DMS153 treated with DMSO at 0.1 percent for 48 hours (cell line): ENCODE results near the gene NGEF.
"Not testable (repeated sequence)": the region's sequence is repeated elsewhere in the genome, so short reads cannot be mapped to it uniquely, and the experiment has no call there.

Experiments used
- DNase-seq: peaks from one replicate; lab custom pipeline; 2025; ENCODE audit not compliant: unreplicated experiment; lab: John Stamatoyannopoulos, UW

The NGEF gene

DNA sequence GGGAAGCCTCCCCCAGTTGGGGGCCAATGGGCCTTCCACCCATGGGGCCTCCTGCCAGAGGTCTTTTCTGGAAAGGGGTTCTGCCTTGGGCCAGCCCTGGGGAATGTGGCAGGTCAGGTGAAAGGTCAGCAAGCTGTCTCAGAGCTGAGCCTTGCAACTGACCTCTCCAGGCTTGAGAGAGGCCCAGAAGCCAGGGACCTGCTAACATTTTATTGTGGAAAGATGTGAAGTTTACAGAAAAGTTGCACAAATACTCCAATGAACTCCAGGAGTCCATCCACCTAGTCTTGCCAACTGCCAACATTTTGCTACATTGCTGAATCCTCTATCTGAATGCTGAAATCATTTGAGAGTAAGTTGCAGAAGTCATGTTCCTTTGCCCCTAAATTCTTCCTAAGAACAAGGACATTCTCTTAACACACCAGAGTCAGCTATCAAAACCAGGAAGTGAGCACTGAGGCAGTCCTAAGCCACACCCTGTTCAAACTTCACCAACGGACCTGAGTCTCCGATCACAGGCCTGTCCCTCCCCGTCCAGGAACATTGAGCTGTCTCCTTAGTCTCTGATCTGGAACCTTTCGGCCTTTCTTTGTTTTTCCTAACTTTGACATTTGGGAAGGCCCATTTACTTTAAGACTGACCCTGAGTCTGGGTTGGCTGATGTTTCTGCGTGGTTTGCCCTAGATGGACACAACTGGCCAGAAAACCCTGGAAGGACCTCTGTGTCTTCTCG is 139.0 kb downstream of the NGEF start:
- DNase-seq = no peak

- no peak for DNase-seq
Observed at GRCh38 chr2:232873292-232873908, 139.7 kb downstream of the NGEF start.

- DNase-seq = no peak
Observed at GRCh38 chr2:232872826-232873225, 140.2 kb downstream of the NGEF start.

DNA sequence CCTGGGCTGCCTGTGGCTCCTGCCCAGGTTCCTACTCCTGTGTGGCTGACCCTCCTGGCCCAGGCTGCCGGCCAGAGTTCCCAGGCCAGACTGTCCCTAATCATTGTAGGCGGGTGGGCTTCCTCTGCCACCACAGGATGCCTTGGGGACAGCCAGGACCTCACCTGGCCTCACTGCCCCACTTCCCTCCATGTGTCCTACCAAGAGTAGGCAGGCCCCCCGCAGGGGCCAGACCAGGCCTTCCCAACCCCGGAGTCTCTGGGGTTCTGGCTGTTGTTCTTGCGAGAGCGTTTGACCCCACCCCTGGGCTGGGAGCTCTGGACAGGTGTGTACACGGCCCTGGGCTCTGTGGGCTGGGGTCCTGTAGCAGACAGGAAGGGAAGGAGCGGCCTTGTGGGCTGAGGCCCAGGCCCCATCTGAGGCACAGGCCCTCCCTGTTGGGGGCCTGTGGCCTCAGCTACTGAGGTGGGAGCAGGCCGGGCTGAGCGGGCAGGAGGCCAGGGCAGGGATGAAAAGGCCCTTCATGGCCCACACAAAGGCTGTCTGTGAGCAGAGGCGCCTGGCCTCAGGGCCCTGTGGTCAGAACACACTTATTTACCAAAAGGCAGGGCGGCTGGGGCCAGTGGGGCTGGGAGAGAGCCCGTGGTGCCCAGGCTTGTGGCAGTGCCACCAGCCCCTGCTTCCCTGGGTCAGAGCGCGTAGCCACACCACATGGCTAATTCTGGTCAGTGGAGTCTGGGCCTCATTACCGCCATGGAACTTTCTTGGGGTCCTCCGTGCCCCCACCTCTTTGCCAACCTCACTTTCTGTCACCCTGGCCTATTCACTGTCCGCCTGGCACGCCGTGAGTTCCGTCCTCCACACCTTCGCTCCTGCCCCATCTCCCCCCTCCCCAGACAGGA is 141.0 kb downstream of the NGEF start:
- no peak for DNase-seq

DNA sequence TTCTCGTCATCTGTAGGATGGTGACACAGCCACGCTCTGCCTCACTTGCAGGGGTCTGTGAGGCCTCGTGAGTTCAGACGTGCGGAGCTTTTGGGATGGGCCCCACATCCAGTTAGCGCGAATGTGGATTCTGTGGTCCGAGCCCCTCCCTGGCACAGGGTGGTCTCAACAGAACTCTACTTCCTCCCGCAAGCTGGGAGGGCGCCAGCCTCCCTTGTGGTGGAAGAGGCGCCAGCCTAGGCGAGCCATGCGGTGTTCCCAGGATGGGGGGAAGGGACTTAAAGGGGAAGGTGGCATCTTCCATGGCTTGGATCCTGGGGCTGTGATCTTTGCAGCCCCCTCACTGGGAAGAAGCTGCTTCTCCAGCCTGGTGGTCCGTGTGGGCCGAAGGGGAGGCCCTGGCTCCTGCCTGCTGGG is 141.6 kb downstream of the NGEF start:
- DNase-seq = no peak

DNA sequence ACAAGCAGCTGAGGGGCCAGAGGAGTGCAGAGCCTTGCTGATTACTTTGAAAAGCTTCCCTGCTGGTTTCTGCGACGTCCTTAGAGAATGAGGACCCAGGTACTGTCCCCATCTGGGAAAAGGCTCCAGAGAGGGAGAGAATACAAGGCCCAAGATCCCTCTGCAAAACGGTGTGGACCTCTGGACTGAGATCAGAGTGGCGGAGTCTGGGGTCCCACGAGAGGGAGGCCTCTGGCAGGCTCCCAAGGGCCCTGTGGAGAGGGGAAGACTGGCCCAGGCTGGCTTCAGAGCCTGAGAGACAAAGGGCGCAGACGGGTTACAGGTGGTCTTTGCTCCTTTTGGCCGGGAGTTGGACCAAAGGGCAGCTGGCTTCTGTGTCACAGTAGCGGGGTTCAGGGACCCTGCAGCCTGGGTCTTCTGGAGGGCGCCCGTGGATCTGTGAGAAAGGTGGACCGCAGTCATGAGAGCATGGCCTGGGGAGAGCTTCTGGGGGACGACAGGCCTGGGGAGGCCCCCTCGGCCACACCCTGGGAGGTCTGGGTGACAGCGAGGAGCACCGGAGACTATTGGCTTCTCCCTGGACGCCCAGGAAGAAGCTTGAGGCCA is 142.2 kb downstream of the NGEF start:
- DNase-seq = no peak

- DNase-seq = no peak
Observed at GRCh38 chr2:232870018-232870765, 142.9 kb downstream of the NGEF start, which contains the start of gene SNORC. Gene SNORC (plus strand): TSS chr2:232870264. CDS start chr2:232870342, 78 bp downstream.

GRCh38 chr2:232869138-232870017 is 143.7 kb downstream of the NGEF start:
- DNase-seq = no peak

DNA sequence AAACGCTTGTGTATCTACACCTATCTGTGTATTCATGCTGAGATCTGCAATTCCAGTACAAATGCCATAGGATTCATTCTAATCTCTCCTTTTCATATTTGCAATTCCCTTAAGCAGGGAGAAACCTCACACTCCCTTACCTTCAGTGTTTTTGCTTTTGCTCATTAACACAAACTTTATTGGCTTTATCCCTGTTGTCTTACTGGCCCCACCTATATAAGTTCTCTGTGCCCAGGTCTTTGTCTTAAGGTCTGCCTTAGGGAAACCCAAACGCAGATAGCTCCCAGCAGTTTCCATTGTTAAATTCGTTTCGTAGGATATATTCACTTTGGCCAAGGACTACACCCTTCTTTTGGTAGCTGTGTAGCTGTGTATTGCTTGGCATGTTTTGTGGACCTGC is 147.0 kb downstream of the NGEF start:
- DNase-seq = no peak

DNA sequence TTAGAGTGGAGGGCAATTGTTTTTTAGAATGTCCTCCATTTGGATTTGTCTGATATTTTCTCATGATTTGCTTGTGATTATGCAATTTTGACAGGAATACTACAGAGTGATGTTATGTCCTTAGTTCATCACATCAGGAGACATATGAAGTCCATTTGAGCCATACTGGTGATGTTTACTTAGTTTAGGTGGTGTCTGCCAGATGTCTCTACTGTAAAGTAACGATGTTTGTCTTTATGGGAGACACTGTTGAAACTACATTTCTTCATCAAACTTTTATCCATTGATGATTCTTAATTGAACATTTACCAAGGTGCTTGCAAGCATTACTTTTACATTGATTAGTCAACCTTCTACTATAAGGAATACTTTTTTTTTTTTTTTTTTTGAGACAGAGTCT is 147.9 kb downstream of the NGEF start:
- DNase-seq = no peak

DNA sequence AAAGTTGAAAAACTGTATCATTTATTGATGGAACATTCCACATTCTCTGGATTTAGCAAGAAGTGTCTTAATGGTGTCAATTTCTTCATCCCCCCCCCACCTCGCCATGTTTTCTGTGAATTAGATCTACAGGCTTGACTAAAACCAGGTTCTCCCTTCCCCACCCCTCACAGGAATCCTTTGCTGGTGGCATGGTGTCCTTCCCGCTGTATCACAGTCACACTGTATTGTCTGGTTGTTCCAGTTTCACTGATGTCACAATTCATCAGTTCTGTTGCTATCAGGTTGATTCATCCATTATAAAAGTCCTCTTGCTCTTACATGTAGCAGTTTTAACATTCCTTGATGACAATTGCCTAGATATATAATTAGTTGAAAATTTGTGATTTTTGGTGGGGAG is 149.1 kb downstream of the NGEF start:
- no peak for DNase-seq

DNA sequence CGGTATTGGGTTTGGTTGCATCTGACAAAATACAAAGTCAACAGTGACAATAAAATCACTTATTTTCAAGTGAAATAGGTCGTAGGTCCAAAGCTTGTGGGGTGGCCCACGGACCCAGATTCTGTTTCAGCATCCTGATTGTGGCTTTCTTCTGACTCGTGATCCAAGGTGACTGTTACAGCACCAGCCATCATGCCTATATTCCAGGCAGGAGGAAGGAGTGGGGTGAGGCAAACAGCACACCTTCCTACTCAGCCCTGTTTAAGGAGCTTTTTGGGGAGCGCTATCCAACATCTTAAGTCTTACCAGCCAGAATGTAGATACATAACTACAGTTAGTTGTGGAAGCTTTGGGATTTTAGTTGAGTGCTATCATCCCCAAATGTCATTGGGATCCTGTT is 151.7 kb downstream of the NGEF start:
- DNase-seq = no peak

- no peak for DNase-seq
Observed at GRCh38 chr2:232860593-232861241, 152.3 kb downstream of the NGEF start.

- no peak for DNase-seq
Observed at GRCh38 chr2:232859385-232859916, 153.6 kb downstream of the NGEF start.

DNA sequence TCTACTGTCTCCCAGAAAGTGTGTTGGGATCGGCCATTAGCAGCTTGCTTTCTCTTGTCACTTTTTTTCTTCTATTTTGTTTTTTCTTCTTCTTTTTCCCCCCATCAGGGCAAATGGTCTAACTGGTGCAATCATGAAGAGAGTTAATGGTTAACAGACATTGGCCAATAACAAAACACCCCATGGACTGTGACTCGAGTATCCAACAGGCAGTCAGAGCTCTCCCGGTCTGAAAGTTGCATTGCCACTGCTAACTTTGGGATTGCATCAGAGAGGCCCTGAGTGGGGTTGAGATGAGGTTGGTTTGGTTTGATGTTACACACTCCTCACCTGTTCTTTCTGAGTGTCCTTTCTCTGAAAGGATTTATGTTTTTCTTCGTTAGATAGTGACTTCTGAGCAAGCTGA is 155.9 kb downstream of the NGEF start:
- no peak for DNase-seq

- no peak for DNase-seq
Observed at GRCh38 chr2:232854082-232854481, 159.0 kb downstream of the NGEF start.

- no peak for DNase-seq
Observed at GRCh38 chr2:232852676-232853075, 160.4 kb downstream of the NGEF start.

- not testable (repeated sequence) for DNase-seq
Observed at GRCh38 chr2:232852081-232852480, 161.0 kb downstream of the NGEF start.

- no peak for DNase-seq
Observed at GRCh38 chr2:232850039-232850438, 163.0 kb downstream of the NGEF start.
